22Rv1 (cell line): ENCODE data around the gene AIRE.

Experiments
- CTCF ChIP-seq: fragments of 450-650 bp; IDR thresholded peaks from 2 replicates; pipeline ENCODE4 v1.5.1; 2017; ENCODE audit warnings: mild to moderate bottlenecking
- ZFX ChIP-seq: fragments of 450-650 bp; IDR thresholded peaks from 2 replicates; pipeline ENCODE4 v1.6.1; 2017; ENCODE audit warnings: antibody characterized with exemption, borderline replicate concordance

- TF ChIP-seq CTCF (no peak), ZFX (no peak)
Measured at GRCh38 chr21:44285138-44285992, at the start of gene AIRE.
